SK-N-MC (cell line): ENCODE measurements around the gene ING3.

Experiments
- DNase-seq: peaks from one replicate; pipeline ENCODE4 v3.0.0-alpha.2; 2011; ENCODE audit warnings: low read depth, low spot score
- H3K27ac ChIP-seq: fragments of 200-600 bp; sonication (generic); 2 replicates; pipeline ENCODE4 v1.5.1; 2016; ENCODE audit warnings: mixed run types
- H3K36me3 ChIP-seq: fragments of 200-600 bp; sonication (generic); 2 replicates; pipeline ENCODE4 v1.6.1; 2017; ENCODE audit warnings: antibody characterized with exemption, low read length, mixed read lengths; ENCODE audit not compliant: insufficient read depth
- H3K4me3 ChIP-seq: fragments of 200-600 bp; sonication (generic); 2 replicates; pipeline ENCODE4 v1.5.1; 2016
- H3K9ac ChIP-seq: fragments of 200-600 bp; sonication (generic); 2 replicates; pipeline ENCODE4 v1.8.0; 2017; ENCODE audit warnings: mixed run types, mixed read lengths; ENCODE audit not compliant: insufficient read length
- H3K9me3 ChIP-seq: fragments of 200-600 bp; sonication (generic); 2 replicates; pipeline ENCODE4 v1.6.1; 2017; ENCODE audit warnings: low read depth, mild to moderate bottlenecking, antibody characterized with exemption, low read length, moderate library complexity, mixed read lengths
- EZH2 ChIP-seq: fragments of 200-600 bp; sonication (generic); IDR thresholded peaks from one replicate; pipeline ENCODE4 v1.6.1; 2017; ENCODE audit warnings: antibody characterized with exemption
- FOXP2 ChIP-seq: optimal IDR thresholded peaks from 2 replicates; pipeline ENCODE3; 2011; ENCODE audit warnings: mild to moderate bottlenecking, moderate library complexity; ENCODE audit not compliant: insufficient read depth; ENCODE audit errors: extremely low read length, control extremely low read depth
- POLR2AphosphoS5 ChIP-seq: IDR thresholded peaks from 2 replicates; pipeline ENCODE4 v1.6.1; 2012; ENCODE audit warnings: mild to moderate bottlenecking, low read depth, low read length, borderline replicate concordance

The ING3 gene

DNA sequence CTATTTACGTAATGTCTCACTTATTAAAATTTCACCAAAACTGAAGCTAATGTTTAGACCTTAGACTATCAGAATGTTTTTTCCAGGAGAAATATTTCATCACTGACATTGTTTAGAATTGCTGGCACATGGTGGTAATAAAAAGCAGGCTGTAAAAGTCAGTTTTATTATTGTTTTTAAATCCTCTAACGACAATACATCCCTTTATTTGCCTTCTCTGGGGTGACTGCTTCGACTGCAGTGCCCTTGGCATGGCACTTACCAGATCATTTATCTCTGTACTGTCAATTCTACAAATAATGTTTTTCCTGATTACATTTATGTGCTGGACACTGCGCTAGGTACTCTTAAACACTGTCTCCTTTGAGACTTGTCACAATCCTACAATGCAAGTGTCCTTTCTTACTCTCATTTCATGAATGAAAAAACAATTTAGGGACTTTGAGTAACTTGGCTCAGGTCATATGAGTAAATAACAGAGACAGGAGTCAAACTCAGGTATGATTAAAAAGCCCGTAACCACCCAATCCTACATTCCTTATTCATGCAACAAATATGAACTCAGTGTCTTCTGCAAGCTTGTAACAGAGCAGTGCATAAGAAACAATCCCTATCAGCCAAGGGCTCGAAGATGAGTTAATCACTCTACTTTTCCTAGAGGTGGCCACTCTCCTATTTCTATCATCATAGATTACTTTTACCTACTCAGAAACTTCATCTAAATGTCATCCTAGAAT lies 5.6 kb upstream of the ING3 start:
- TF ChIP-seq POLR2AphosphoS5: no peak
- TF ChIP-seq FOXP2: no peak
- TF ChIP-seq EZH2: no peak
- Histone ChIP-seq H3K9me3 (no peaks in the 10 kb centered on the region), H3K27ac (no peak overlapping the region), H3K4me3 (no peak overlapping the region), H3K36me3 (no peaks in the 10 kb centered on the region), H3K9ac (no peak overlapping the region)
- no peak for DNase-seq

DNA sequence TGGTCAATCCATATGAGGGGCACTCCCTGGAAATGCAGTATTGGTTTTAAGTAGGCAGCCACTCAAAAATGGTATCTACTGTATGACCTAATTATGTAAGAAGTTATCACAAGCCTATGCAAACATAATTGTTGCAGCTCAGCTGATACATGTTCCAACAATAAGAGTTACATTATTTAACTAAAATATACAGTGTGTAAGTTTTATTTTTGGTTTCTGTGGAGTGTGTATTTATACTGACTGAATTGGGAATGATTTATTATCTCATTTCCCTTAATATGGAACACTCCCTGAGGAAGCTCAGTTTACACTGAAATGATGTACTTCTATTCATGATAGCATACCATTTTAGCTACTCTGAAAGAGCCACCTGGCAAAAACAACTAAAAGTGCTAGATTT lies 2.6 kb upstream of the ING3 start:
- H3K27ac ChIP-seq: no peak overlapping the region
- no peaks in the 10 kb centered on the region for H3K9me3 ChIP-seq
- DNase-seq: no peak
- no peak overlapping the region for H3K9ac ChIP-seq
- peaks cover 6% of the 10 kb centered on the region; the same call in 1 of the 2 replicates for H3K36me3 ChIP-seq
- TF ChIP-seq EZH2: no peak
- TF ChIP-seq POLR2AphosphoS5: no peak
- no peak for TF ChIP-seq FOXP2
- H3K4me3 ChIP-seq: no peak overlapping the region

DNA sequence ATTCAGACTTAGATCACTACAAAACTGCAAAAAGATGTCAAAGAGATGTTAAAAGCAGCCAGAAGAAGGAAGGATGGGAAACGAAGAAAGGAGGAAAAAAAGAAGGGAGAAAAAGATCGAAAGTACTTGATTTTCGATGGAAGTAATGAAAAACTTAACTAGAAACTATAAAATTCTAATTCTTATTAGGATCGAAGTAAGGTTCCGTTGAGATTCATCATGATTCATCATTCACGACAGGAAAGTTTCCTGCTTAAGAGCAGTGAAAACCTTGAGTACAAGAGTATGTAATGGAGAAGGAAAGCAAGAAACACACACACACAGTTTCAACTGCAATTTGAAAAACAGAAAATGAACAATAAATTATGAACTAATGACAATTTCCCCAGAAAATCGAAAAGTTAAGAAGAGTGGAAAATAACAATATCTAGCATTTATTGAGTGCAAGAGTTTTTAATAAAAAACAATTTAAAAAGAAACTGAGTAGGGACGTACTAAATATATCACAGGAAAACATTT lies 1.1 kb upstream of the ING3 start:
- no peaks in the 10 kb centered on the region for H3K9me3 ChIP-seq
- peak overlapping the region; percentile 83 for H3K9ac ChIP-seq
- TF ChIP-seq EZH2: no peak
- no peak for TF ChIP-seq POLR2AphosphoS5
- TF ChIP-seq FOXP2: no peak
- no peak overlapping the region; the same call in 1 of the 2 replicates for H3K27ac ChIP-seq
- DNase-seq: no peak
- H3K4me3 ChIP-seq: peak overlapping the region; percentile 98
- peaks cover 21% of the 10 kb centered on the region for H3K36me3 ChIP-seq

DNA sequence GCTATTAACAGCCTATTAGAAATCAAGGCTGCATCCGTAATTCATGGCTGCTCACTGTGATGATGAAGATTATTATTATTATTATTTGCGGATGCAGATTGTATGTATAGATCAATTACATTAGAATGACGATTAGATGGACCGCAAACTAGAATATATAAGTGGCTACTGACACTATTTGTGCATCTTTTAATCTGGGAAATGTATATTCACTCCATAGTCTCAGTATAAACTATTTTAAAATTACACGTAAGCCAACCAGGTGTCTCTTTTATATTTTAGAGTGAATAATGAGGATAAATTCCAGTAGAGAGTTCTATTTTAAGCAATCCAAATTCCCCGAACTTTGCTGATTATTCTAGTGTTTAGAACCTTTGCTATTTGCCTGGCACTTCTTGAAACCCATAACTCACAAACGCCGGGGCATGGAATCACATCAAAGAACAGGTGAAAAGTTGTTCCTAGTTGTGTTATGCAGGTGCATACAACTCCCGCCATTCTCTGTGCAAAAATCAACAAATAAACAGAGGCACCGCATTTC lies 509 bp upstream of the ING3 start:
- no peak for DNase-seq
- H3K9ac ChIP-seq: peak overlapping the region; percentile 83
- no peaks in the 10 kb centered on the region for H3K9me3 ChIP-seq
- peaks cover 27% of the 10 kb centered on the region for H3K36me3 ChIP-seq
- no peak for TF ChIP-seq EZH2
- TF ChIP-seq POLR2AphosphoS5: no peak
- TF ChIP-seq FOXP2: no peak
- H3K4me3 ChIP-seq: peak overlapping the region; percentile 98
- no peak overlapping the region; the same call in 1 of the 2 replicates for H3K27ac ChIP-seq

DNA sequence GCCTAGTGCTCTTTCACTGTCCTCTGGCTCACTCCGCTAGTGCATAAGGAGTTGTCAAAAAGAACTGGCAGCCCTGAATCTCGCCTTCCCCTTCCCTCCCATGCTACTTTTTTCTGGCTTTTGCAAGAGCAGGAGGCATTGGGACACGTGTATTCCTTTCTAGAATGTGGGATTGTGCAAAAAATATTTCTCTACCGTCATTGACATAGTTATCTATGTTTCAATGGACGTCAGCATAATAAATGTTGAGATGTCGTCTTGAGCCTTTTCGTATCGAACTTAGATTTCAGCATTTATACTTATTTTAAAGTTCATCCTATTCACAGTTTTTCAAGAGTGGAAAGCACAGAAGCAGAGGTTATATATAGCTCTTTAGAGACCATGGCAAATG lies 727 bp downstream of the ING3 start:
- no peak overlapping the region for H3K27ac ChIP-seq
- no peaks in the 10 kb centered on the region for H3K9me3 ChIP-seq
- TF ChIP-seq FOXP2 (no peak), EZH2 (no peak), POLR2AphosphoS5 (no peak)
- H3K36me3 ChIP-seq: peaks cover 40% of the 10 kb centered on the region
- H3K9ac ChIP-seq: peak overlapping the region; percentile 100
- no peak for DNase-seq
- peak overlapping the region; percentile 98 for H3K4me3 ChIP-seq

DNA sequence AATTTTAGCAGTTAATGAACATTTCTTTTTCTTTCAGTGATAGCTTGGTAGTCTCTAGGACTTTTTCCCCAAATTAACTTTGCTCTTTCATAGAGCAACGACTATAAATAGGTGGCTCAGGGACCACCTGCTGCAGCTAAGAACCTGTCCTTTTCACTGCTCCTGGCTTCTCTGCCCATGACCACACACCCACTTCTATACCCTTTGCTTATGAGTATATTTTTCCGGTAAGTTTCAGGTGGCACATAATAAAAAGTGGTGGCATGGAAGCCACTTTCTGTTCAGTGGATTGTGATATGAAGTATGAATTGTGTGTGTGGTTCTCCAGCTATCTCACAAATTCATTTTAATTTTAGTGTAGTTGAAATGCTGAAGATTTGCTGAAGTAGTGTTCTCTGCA lies 1.2 kb downstream of the ING3 start:
- Histone ChIP-seq H3K9ac (peak overlapping the region; percentile 100), H3K27ac (no peak overlapping the region), H3K36me3 (peaks cover 42% of the 10 kb centered on the region), H3K4me3 (peak overlapping the region; percentile 98), H3K9me3 (no peaks in the 10 kb centered on the region)
- TF ChIP-seq FOXP2 (no peak), POLR2AphosphoS5 (no peak), EZH2 (no peak)
- no peak for DNase-seq

DNA sequence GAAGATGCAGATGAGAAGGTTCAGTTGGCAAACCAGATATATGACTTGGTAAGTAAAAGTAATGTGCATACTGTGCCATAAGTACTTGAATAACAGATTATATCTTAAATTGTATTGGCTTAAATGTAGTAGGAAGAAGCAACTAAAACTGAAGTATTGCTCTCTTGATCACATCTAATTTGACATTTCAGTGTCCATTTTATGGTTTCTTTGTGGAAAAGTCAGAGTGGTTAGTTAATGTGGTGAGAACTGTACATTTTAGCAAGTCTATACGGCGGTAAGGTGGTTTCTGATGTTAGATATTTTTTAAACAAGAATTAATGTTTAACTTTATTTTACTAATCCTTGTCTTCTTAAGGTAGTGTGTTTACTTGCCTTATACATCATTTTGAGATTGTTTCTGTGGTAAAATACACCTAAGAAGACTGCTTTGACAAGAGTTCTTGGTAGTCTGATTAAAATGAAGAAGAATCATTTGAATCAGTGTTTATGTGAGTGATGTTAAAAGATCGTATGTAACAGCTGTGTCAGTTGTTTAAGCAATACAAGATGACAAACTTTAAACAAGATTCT lies 5.1 kb downstream of the ING3 start:
- Histone ChIP-seq H3K9ac (no peak overlapping the region), H3K4me3 (no peak overlapping the region), H3K9me3 (no peaks in the 10 kb centered on the region), H3K27ac (no peak overlapping the region), H3K36me3 (peaks cover 48% of the 10 kb centered on the region)
- no peak for TF ChIP-seq POLR2AphosphoS5
- no peak for TF ChIP-seq EZH2
- no peak for TF ChIP-seq FOXP2
- DNase-seq: no peak

DNA sequence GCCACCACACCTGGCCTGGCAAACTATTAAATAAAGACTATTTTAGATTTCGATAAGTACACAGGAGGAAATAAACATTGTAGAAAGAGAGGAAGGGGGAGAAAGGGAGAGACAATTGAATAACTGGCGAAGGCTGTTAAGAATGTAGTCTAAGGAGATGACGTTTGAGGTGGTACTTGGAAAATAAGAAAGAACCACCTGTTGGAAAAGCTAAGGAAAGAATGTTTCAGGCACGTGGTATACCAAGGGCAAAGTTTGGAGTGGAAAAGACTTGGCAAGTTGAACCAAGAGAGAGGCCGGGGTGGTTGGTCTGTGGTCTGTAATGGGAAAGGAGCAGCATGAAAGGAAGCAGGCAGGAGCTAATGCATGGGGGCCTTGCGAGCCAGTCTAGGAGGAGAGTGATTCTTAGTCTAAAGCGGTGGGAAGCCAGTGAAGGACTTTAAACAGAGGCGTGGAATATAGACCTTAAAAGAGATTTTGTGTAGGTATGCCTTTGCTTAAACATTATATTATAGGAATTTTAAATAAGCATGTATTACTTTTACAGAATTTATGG lies 9.4 kb downstream of the ING3 start:
- DNase-seq: no peak
- H3K9ac ChIP-seq: no peak overlapping the region
- H3K36me3 ChIP-seq: peaks cover 32% of the 10 kb centered on the region
- no peaks in the 10 kb centered on the region for H3K9me3 ChIP-seq
- no peak overlapping the region for H3K4me3 ChIP-seq
- H3K27ac ChIP-seq: no peak overlapping the region
- TF ChIP-seq EZH2 (no peak), FOXP2 (no peak), POLR2AphosphoS5 (no peak)
